ENCODE results near the gene SLC15A5.

DNA sequence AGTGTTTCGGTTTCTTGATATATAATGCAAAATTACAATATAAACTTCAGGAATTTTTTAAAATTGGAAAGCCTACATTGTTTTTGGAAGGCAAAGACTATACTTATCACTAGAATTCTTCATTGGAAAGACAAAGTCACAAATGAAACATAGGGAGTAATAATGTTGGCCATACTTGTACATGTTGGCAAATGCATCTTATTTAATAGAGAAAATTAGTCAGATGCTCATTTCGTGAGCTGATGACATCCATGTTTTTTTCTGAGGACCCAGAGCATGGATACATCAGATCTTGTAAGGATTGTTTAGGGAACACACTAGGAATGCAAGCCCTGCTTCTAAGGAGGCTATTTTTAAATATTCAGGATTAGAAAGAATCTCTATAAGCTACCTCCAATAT, 4.6 kb upstream of the SLC15A5 start:
- TF ChIP-seq, protein P1, sequence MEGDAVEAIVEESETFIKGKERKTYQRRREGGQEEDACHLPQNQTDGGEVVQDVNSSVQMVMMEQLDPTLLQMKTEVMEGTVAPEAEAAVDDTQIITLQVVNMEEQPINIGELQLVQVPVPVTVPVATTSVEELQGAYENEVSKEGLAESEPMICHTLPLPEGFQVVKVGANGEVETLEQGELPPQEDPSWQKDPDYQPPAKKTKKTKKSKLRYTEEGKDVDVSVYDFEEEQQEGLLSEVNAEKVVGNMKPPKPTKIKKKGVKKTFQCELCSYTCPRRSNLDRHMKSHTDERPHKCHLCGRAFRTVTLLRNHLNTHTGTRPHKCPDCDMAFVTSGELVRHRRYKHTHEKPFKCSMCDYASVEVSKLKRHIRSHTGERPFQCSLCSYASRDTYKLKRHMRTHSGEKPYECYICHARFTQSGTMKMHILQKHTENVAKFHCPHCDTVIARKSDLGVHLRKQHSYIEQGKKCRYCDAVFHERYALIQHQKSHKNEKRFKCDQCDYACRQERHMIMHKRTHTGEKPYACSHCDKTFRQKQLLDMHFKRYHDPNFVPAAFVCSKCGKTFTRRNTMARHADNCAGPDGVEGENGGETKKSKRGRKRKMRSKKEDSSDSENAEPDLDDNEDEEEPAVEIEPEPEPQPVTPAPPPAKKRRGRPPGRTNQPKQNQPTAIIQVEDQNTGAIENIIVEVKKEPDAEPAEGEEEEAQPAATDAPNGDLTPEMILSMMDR (conservative IDR thresholded peaks at IDR 0.05; ENCODE audit: low read depth, low read length) = no peak
- no peak for TF ChIP-seq POLR2A (IDR thresholded peaks at IDR 0.05; ENCODE audit: low read depth, low read length)
- no peak for TF ChIP-seq RAD21 (IDR thresholded peaks at IDR 0.05; ENCODE audit: low read length)
- TF ChIP-seq CHD1 (IDR thresholded peaks at IDR 0.05; ENCODE audit: low read depth, low read length) = no peak

Measured in IMR-90 (cell line).